Vagina (tissue), 2 donors: ENCODE data around the gene EMILIN3.

ENCODE experiments used
- CTCF ChIP-seq, 3 experiments: fragments of 450-650 bp in 2 of 3; fragments of 200-600 bp in 1 of 3; sonication (generic) in 1 of 3; IDR thresholded peaks; one replicate each; pipeline ENCODE4 v1.5.1; 2017 to 2019; ENCODE audit warnings: antibody characterized with exemption in 3 of 3, mild to moderate bottlenecking in 2 of 3, moderate library complexity in 2 of 3
- POLR2A ChIP-seq, 2 donors: fragments of 450-650 bp; IDR thresholded peaks; one replicate each; pipeline ENCODE4 v1.6.1; 2017; ENCODE audit warnings: antibody characterized with exemption in 2 of 2, mild to moderate bottlenecking in 2 of 2, moderate library complexity in 2 of 2
- POLR2AphosphoS5 ChIP-seq, 2 donors: sonication (generic); formaldehyde crosslinking; IDR thresholded peaks; one replicate each; pipeline ENCODE4 v1.9.0; 2017; ENCODE audit warnings: antibody characterized with exemption in 2 of 2, mild to moderate bottlenecking in 2 of 2, low read depth in 1 of 2; ENCODE audit not compliant: insufficient read depth in 1 of 2

- TF ChIP-seq POLR2A (IDR thresholded peaks at IDR 0.05): no peak
- no peak for TF ChIP-seq CTCF (IDR thresholded peaks at IDR 0.05)
- TF ChIP-seq POLR2AphosphoS5 (IDR thresholded peaks at IDR 0.05; ENCODE audit: insufficient read depth in 1 of 2, low read depth in 1 of 2): no peak
Observed at GRCh38 chr20:41413169-41413568, 46.6 kb upstream of the EMILIN3 start.
